ENCODE measurements around the gene CSTF1.

DNA sequence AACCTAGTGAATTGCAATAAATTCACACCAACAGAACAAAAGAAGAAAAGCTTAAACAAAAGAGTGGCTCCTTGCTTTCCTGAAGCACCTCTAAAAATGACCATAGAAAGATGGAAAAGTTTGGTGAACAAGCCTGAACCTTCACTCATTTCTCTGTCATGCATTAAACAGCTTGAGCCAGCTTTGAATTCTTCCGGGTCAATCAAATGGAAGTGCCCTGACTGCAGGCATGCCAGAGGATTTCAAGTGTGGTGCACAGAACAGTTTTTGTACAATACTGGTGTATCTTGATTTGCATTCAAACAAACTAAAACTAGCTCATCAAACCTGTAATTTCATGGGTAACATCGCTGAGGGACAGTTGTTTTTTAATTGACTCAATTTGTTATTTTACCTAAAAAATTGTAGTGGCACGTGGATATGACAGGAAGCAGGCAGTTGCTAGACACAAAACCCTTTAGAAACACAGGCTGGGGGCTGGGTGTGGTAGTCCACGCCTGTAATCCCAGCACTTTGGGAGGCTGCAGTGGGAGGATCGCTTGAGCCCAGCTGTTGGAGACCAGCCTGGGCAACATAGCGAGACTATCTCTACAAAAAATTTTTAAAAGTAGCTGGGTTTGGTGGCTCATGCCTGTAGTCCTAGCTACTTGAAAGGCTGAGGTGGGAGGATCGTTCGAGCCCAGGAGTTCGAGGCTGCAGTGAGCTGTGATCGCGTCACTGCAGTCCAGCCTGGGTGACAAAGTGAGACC is 28.7 kb downstream of the CSTF1 start:
- TF ChIP-seq, protein P1, sequence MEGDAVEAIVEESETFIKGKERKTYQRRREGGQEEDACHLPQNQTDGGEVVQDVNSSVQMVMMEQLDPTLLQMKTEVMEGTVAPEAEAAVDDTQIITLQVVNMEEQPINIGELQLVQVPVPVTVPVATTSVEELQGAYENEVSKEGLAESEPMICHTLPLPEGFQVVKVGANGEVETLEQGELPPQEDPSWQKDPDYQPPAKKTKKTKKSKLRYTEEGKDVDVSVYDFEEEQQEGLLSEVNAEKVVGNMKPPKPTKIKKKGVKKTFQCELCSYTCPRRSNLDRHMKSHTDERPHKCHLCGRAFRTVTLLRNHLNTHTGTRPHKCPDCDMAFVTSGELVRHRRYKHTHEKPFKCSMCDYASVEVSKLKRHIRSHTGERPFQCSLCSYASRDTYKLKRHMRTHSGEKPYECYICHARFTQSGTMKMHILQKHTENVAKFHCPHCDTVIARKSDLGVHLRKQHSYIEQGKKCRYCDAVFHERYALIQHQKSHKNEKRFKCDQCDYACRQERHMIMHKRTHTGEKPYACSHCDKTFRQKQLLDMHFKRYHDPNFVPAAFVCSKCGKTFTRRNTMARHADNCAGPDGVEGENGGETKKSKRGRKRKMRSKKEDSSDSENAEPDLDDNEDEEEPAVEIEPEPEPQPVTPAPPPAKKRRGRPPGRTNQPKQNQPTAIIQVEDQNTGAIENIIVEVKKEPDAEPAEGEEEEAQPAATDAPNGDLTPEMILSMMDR (IDR thresholded peaks at IDR 0.05; ENCODE audit: low read length), result no peak
- TF ChIP-seq EZH2 (optimal IDR thresholded peaks at IDR 0.05; ENCODE audit: low read depth, low read length), result no peak

Data from MM.1S (cell line).